HuH-7 (cell line): ENCODE measurements around the gene NMNAT1.
A peak's percentile ranks its signal among the peaks of the same experiment; 100 is the strongest.
"Not testable (repeated sequence)": the region's sequence is repeated elsewhere in the genome, so short reads cannot be mapped to it uniquely, and the experiment has no call there.

Experiments used
- DNase-seq: peaks from one replicate; pipeline ENCODE4 v3.0.0; 2011; ENCODE audit warnings: low spot score

NMNAT1 gene

GRCh38 chr1:9942939-9943788 is at the start of gene NMNAT1, which contains the start of gene LZIC:
TSS of gene NMNAT1 (plus strand) at chr1:9943475. CDS start at chr1:9972074, 28,599 bp downstream.
TSS of gene LZIC (minus strand) at chr1:9943391. CDS start at chr1:9936619, 6,772 bp downstream.
- peak; percentile 78 for DNase-seq

- no peak for DNase-seq
These were observed 49.2 kb upstream of the NMNAT1 start for GRCh38 chr1:9894115-9894514.

DNA sequence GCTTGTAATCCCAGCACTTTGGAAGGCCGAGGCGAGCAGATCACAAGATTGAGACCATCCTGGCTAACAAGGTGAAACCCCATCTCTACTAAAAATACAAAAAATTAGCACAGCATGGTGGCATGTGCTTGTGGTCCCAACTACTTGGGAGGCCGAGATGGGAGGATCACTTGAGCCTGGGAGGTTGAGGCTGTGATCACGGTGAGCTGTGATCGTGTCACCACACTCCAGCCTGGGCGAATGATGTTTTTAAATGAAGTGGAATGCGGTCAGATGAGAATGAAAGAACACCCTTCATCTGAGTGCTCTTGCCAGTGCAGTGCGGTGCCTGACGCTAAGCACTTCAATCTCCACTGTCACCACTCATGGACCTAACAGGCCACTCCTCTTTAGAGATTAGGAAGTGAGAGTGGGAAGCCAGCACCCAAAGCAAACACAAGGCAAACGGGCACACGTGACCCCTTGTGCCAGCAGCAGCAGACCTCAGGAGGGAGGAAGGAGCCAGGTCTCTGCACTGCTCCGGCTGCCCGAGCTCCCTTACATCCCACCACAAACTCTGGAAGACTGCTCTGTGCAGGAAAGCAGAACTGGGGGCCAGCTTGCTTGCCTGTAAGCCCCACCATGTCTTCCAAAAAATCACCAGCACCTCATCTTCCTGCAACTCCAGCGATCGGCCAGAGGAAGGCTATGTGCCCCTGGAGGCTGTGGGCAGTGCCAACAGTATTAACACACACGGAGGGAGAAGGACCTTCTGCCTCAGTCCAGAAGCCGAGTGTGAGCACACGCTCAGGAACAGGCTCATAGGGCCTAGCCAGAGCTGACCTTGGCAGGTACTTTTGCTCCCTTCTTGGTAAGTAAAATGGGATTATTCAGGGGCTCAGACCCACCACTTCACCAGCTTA is 42.9 kb upstream of the NMNAT1 start:
- no peak for DNase-seq

DNA sequence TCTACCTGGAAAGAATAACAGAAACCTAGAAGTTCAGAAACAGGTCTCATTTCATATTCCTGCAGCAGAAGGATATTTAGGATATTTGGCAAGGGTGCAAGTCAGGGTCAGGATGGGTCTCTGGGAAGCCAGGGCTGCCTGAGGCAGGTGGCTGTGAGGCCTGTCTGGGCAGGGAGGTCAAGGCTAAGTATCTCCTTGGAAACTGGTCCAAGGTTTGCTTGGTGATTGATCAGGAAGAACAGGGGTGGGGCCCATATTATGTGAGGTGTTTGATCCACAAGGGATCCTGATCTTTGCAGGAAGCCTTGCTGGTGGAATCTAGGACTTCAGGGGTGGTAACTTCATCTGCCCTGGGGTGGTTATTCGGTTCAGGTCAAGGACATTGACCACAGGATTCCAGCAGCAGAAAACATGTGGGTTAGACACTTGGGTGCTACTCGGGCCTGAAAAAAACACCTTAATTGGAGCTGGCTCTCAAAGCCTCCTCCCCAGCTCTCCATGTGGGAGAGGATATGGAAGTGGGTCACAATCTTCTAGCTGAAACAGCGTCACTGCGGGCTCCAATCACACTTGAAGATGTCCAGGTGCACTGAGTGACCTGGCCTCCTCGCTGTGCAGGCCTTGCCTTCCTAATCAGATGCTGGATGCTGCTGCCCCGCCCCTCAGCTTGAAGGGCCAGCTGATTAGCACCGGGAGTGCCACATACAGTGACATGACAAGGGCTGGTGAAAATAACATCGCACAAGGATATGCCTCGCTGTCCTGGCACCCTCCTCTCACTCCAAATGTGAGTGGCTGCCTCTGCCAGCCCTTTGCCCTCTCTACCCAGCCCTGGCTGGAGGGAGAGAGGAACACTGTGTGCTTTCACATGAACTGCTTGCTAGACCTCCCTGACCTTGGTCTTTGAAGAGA is 41.9 kb upstream of the NMNAT1 start:
- DNase-seq, result no peak

DNA sequence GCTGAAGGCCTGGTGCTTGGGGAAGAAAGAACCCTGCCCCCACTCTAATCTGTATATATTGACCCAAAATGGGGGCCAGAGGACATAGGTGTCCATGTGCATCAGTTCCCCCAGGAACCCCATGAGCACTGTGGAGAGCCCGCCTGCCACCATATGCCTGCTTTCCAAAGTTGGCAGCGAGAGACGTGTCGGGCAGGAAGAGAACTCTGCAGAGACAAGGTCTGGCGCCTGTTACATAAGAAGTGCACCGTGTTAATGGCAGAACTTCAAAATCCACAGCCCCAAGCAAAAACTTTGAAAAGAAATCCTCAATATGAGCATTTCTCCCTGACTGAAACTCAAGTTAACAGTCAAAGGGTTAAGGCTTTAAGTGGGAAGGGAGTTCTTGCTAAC is 41.2 kb upstream of the NMNAT1 start:
- DNase-seq, result no peak

GRCh38 chr1:9903801-9904527 is 39.3 kb upstream of the NMNAT1 start:
- no peak for DNase-seq

GRCh38 chr1:9904596-9904995 is 38.7 kb upstream of the NMNAT1 start:
- DNase-seq, result no peak

DNA sequence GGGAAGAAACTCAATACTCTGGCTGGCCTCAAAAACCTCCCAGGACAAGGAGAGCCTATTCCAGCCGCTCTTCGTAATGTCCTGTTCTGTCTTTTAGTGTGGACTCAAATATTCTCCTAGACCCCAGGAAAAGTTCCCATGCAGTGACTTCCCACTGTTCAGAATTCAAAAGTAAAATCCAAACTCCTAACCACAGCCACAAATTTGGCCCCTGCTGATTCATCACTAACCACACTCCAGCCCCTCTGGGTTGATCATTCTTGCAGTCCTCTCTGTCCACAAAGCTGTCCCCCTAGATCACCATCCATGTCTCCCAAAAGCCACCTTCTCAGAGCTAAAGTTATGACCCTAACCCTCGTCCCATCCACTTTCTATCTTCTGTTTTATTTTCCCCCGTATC is 38.3 kb upstream of the NMNAT1 start:
- no peak for DNase-seq

DNA sequence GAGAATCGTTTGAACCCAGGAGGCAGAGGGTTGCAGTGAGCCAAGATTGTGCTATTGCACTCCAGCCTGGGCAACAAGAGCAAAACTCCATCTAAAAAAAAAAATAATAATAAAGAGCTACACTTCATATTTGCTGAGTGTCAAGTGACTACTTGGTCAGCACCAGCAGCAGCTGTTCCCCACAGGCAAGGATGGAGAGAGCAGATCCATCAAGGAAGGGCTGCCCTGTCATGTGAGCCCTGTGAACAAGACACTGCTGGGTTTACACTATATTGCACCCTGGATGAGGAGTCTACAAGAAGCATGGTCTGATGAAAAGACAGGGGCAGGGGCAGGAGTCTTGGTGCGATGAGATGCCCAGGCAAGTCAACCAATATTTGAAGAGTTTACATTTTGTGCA is 36.8 kb upstream of the NMNAT1 start:
- no peak for DNase-seq

- no peak for DNase-seq
These were observed 35.8 kb upstream of the NMNAT1 start for GRCh38 chr1:9907441-9907840.

- no peak for DNase-seq
These were observed 34.4 kb upstream of the NMNAT1 start for GRCh38 chr1:9908871-9909233.

DNA sequence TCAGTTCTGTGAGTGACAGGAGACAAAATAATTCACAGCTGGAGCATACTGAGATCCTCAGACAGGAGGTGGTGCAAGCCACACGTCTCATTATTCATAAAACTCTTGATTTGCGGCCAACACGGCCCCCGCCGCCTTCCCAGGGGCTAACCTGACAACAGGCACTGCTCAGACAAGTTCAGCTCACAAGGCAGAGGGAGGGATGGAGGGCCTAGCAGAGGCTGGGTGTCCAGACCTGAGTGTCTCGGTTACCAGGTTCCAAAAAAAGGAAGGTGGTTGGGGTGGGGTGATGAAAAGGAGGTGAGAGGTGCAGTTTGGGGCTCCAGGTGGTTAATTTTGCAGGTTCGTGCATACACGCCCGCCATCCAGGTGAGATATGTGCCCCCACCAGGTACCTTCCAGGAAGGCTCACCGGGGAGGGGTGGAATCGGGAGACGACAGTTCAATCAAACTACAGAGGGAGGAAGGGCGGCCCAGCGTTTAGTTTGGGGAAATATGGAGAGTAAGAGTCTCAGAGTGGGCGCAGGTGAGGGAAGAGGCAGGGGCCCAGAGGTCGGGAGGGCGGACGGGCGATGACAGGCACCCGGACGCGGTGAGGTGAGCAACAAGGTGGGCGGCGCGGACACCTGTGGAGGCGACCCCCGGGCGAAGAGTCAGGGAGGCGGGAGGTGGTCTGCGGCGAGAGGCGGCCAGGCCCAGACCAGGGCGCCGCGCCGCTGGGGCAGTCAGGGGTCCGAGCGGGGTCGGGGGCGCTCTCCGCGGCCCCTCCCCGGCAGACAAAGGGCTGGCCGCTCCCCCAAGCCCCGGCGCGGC is 33.8 kb upstream of the NMNAT1 start:
- peak; percentile 23 for DNase-seq

DNA sequence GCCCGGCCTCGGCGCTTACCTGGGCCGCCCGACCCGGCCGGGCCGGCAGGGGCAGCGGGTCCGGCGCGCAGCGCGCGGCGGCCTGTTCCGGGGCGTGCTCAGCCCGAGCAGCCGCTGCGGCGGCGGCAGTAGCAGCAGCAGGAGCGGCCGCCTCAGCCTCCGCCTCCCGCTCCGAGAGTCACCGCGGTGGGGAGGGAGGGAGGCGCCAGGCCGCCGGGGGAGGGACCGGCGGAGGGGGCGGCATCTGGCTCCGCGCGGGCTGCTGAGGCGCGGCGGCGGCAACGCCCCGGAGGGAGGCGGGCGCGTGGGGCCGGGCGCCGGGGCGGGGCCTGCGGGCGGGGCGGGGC is 33.2 kb upstream of the NMNAT1 start, which contains the start of gene CTNNBIP1:
Gene CTNNBIP1, minus strand, starts transcription at position 194 of the 347 bp plus-strand sequence. CDS start 38,205 bp downstream, outside the sequence.
- DNase-seq, result peak; percentile 79

- peak; percentile 89 for DNase-seq
These were observed 32.7 kb upstream of the NMNAT1 start for GRCh38 chr1:9910423-9911178.

DNA sequence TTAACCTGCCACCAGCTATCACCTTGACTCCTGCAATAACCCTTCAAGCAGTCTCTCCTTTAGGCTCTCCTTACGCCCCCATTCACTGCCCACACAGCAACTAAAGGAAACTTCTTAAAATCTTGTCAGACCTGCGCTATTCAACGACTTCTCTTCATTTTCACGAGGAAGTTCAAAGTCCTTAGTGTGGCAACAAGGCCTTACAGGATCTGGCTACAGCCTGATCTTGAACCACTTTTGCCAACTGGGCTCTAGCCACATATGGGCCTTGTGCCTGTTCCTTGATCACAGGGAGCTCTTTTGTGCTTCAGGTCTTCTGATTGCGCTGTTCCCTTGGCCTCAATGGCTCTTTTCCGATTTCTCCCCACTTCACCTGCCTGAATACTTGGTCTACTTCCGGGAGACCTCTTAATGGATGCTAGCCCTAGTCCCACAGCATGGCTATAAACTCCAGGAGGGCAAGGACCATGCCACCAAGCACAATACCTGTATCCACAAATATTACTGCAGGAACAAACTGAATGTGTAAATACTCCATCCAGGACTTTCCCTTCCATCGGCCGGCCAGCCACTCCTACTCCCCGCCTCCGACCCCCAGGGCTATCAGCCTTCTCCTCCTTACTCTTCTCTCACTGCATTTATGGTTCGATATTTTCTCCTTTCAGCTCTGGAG is 30.9 kb upstream of the NMNAT1 start:
- DNase-seq, result peak; percentile 36

DNA sequence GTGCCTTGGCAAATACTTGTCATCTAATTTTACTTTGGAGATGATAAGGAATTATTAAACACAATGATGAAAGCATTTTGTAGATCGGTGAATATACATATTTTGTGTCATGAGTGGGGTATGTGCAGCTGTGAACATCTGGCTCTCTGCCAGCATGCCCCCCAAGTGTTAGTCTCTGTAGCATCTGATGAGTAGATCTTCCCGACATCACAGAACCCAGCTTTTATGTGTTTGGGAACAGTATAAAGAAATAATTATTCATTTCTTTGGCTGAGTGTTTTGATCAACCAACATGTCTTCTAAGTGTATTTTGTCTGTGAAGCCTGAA is 28.7 kb upstream of the NMNAT1 start:
- no peak for DNase-seq

- DNase-seq, result no peak
These were observed 26.8 kb upstream of the NMNAT1 start for GRCh38 chr1:9916452-9916851.

DNA sequence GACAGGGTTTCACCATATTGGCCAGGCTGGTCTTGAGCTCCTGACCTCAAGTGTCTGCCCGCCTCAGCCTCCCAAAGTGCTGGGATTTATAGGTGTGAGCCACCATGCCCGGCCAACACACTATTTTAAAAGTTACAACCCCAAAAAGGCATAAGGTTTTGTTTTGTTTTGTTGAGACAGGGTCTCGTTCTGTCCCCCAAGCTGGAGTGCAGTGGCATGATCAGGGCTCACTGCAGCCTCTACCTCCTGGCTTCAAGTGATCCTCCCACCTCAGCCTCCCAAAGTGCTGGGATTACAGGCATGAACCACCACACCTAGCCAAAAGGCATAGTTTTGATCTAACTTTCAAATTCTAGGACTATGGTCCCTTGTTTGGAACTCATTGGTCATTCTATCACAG is 25.8 kb upstream of the NMNAT1 start:
- DNase-seq, result not testable (repeated sequence)

DNA sequence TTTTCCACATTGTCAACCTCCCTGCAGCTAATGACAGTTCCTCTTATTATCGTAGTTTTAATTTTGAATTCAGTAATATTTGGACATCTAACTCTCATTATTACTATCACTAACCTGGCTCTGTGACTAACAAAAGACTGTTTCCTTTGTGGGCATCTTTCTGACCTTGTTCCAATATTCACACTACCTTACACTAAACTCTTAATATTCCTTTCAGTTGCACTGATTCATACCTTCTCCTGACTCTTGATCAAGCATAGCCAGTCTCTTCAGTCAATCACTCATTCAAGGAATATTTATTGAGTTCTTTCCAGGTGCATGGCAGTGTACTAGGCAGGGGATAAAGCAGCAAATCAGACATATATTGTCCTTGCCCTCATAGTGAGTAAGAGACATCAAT is 25.4 kb upstream of the NMNAT1 start:
- DNase-seq, result no peak
